ENCODE data around the gene GPR39.

- TF ChIP-seq CTCF (IDR thresholded peaks at IDR 0.05; ENCODE audit: low read length) (no peak), EZH2phosphoT487 (IDR thresholded peaks at IDR 0.05; ENCODE audit: low read length) (no peak), EZH2 (optimal IDR thresholded peaks at IDR 0.05; ENCODE audit: low read depth, low read length) (no peak)
Measured at GRCh38 chr2:132605236-132606180, 188.9 kb downstream of the GPR39 start.
